ENCODE measurements around the gene C2CD3. TPM values are rescaled to one million over a fixed set of nuclear protein-coding genes. Genes with fewer than 3 reads are reported as not detected.

C2CD3 gene
- total RNA-seq, 1 experiment from 2014 or later, result 18.7 TPM

- ATAC-seq, result peak; percentile 34; the same call in 1 of the 2 replicates
- no peak overlapping the region for H3K27ac Mint-ChIP-seq
- ChIA-PET POLR2A (no interaction called here), CTCF (interaction anchor here (0.6 kb wide), 1 partner anchor 112 kb away, joined by 3 read pairs; the partner anchor contains the start of gene UCP2)
- peaks cover 4% of the 10 kb centered on the region; the same call in 1 of the 2 replicates for H3K36me3 Mint-ChIP-seq
- TF ChIP-seq FOXP1 (CRISPR knock-in tag; IDR thresholded peaks at IDR 0.05; ENCODE audit: borderline replicate concordance), result no peak
- no peak for TF ChIP-seq FOXJ3 (CRISPR knock-in tag; IDR thresholded peaks at IDR 0.05; ENCODE audit: borderline replicate concordance)
- H3K4me1 Mint-ChIP-seq, result peaks cover 10% of the 10 kb centered on the region
- no peaks in the 10 kb centered on the region for H3K9me3 Mint-ChIP-seq
- DNase-seq (ENCODE audit: low spot score), result no peak
- no peaks in the 10 kb centered on the region; the same call in 1 of the 2 replicates for H3K27me3 Mint-ChIP-seq (ENCODE audit: low read depth)
- H3K4me3 Mint-ChIP-seq, result no peak overlapping the region
Measured at GRCh38 chr11:74094393-74094792, 76.4 kb downstream of the C2CD3 start.

- CTCF ChIA-PET, result no interaction called here
- Mint-ChIP-seq H3K4me3 (no peak overlapping the region), H3K36me3 (peaks cover 4% of the 10 kb centered on the region; the same call in 1 of the 2 replicates), H3K27ac (no peak overlapping the region), H3K9me3 (no peaks in the 10 kb centered on the region), H3K27me3 (ENCODE audit: low read depth) (no peaks in the 10 kb centered on the region), H3K4me1 (peaks cover 4% of the 10 kb centered on the region)
- DNase-seq (ENCODE audit: low spot score), result no peak
- TF ChIP-seq IRF2 (CRISPR knock-in tag; IDR thresholded peaks at IDR 0.05; ENCODE audit: borderline replicate concordance, low read depth), result no peak
- no peak for TF ChIP-seq ZBTB43 (CRISPR knock-in tag; IDR thresholded peaks at IDR 0.05)
- POLR2A ChIA-PET, result no interaction called here
- no peak for ATAC-seq
Measured at GRCh38 chr11:74092425-74092824, 78.4 kb downstream of the C2CD3 start.

- ChIA-PET CTCF (no interaction called here), POLR2A (no interaction called here)
- Mint-ChIP-seq H3K4me1 (no peaks in the 10 kb centered on the region), H3K9me3 (no peaks in the 10 kb centered on the region), H3K36me3 (peaks cover 4% of the 10 kb centered on the region; the same call in 1 of the 2 replicates), H3K27me3 (ENCODE audit: low read depth) (no peaks in the 10 kb centered on the region), H3K27ac (no peak overlapping the region), H3K4me3 (no peak overlapping the region)
- DNase-seq (ENCODE audit: low spot score) (no peak), ATAC-seq (no peak)
- TF ChIP-seq FOXP1 (CRISPR knock-in tag; IDR thresholded peaks at IDR 0.05; ENCODE audit: borderline replicate concordance) (no peak), ZNF138 (CRISPR knock-in tag; conservative IDR thresholded peaks at IDR 0.05) (no peak), MLX (CRISPR knock-in tag; IDR thresholded peaks at IDR 0.05) (no peak), GABPB1 (CRISPR knock-in tag; IDR thresholded peaks at IDR 0.05) (no peak), ZNF512 (CRISPR knock-in tag; IDR thresholded peaks at IDR 0.05; ENCODE audit: borderline replicate concordance) (no peak), AFF4 (CRISPR knock-in tag; IDR thresholded peaks at IDR 0.05; ENCODE audit: borderline replicate concordance) (no peak), ARID4B (CRISPR knock-in tag; IDR thresholded peaks at IDR 0.05; ENCODE audit: borderline replicate concordance) (no peak), RELA (CRISPR knock-in tag; IDR thresholded peaks at IDR 0.05; ENCODE audit: borderline replicate concordance) (no peak), NFE2L1 (CRISPR knock-in tag; IDR thresholded peaks at IDR 0.05) (no peak), NR3C1 (CRISPR knock-in tag; conservative IDR thresholded peaks at IDR 0.05; ENCODE audit: low read depth) (no peak), E2F5 (CRISPR knock-in tag; IDR thresholded peaks at IDR 0.05) (no peak), ZNF416 (CRISPR knock-in tag; IDR thresholded peaks at IDR 0.05) (no peak), USF1 (CRISPR knock-in tag; IDR thresholded peaks at IDR 0.05) (no peak), ELF4 (CRISPR knock-in tag; IDR thresholded peaks at IDR 0.05; ENCODE audit: low read depth) (no peak)
Measured at GRCh38 chr11:74091549-74091948, 79.3 kb downstream of the C2CD3 start.

Measured in WTC11 (cell line).